SK-N-SH treated with all-trans-retinoic acid at 6 μM for 48 hours (cell line): ENCODE results near the gene EFCAB7.

ENCODE experiments used
- CSRNP3 ChIP-seq: fragments of 250-450 bp; sonication (Bioruptor Pico); IDR thresholded peaks from 2 replicates; pipeline ENCODE4 v1.5.1; 2021; ENCODE audit warnings: mild to moderate bottlenecking, moderate library complexity
- GLIS3 ChIP-seq: fragments of 250-450 bp; sonication (Bioruptor Pico); IDR thresholded peaks from 2 replicates; pipeline ENCODE4 v1.5.0; 2020; ENCODE audit warnings: mild to moderate bottlenecking, moderate library complexity
- OSR1 ChIP-seq: fragments of 250-450 bp; sonication (Bioruptor Pico); IDR thresholded peaks from 2 replicates; pipeline ENCODE4 v1.8.0; 2022; ENCODE audit warnings: moderate library complexity, mild to moderate bottlenecking, inconsistent platforms
- PATZ1 ChIP-seq: fragments of 250-450 bp; sonication (Bioruptor Pico); IDR thresholded peaks from 2 replicates; pipeline ENCODE4 v1.8.0; 2020; ENCODE audit warnings: mild to moderate bottlenecking, moderate library complexity, borderline replicate concordance
- ZNF70 ChIP-seq: fragments of 450-650 bp; formaldehyde crosslinking; IDR thresholded peaks from 2 replicates; pipeline ENCODE4 v1.5.0; 2020; ENCODE audit warnings: mild to moderate bottlenecking, moderate library complexity

- no peak for TF ChIP-seq ZNF70 (CRISPR knock-in tag)
- no peak for TF ChIP-seq GLIS3 (CRISPR knock-in tag)
- no peak for TF ChIP-seq PATZ1 (CRISPR knock-in tag)
- TF ChIP-seq OSR1 (CRISPR knock-in tag): no peak
- no peak for TF ChIP-seq CSRNP3 (CRISPR knock-in tag)
Measured at GRCh38 chr1:63533931-63534330, 10.6 kb downstream of the EFCAB7 start.
